ENCODE data around the gene CPNE6. TPM values are rescaled to one million over a fixed set of nuclear protein-coding genes. Genes with fewer than 3 reads are reported as not detected.

CPNE6 gene
- total and polyA plus RNA-seq, 2 of the 13 experiments (the other 11 are each of a cell fraction or from before 2014, with no cell fraction given): not detected

DNA sequence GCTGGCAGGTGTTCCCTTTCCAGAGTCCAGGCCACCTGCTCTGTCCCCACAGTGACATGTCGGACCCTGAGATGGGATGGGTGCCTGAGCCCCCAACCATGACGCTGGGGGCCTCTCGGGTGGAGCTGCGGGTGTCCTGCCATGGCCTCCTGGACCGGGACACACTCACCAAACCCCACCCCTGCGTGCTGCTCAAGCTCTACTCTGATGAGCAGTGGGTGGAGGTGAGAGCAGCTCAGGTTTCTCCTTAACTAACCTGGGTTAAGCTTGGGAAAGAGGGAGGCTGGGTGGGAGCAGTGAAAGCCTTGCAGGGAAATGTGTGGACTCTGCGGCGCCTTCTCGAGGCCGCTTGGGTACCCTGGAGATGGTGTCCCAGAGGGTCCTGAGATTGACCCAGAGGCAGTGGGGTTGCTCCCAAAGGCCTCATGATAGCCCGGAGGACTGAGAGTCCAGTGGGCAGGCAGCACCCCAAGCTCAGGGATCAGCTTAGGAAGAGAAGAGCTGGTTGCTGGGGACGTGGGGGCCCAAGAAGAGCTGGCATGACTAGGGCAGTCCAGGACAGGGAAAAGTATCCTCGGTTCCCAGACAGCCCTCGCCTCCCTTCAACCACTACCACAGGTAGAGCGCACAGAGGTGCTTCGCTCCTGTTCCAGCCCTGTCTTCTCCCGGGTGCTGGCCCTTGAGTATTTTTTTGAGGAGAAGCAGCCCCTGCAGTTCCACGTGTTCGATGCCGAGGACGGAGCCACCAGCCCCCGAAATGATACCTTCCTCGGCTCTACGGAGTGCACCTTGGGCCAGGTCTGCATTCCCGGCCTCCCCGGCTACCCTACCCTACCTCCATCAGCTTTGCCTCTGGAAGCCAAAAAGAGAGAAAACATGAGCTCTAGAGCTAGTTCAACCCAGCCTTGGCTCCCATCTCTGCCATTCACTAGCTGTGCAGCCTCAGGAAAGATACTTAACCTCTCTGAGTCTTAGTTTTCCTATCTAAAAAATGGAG, 1.8 kb downstream of the CPNE6 start (continued):
- TF ChIP-seq MYPOP (CRISPR knock-in tag; IDR thresholded peaks at IDR 0.05) (no peak), ZNF513 (CRISPR knock-in tag; conservative IDR thresholded peaks at IDR 0.05) (no peak), ZSCAN12 (CRISPR knock-in tag; IDR thresholded peaks at IDR 0.05) (no peak), ZFP37 (CRISPR knock-in tag; IDR thresholded peaks at IDR 0.05; ENCODE audit: borderline replicate concordance) (no peak), ZFP36L2 (CRISPR knock-in tag; IDR thresholded peaks at IDR 0.05) (no peak), HNRNPL (IDR thresholded peaks at IDR 0.05; ENCODE audit: low read depth, low read length) (no peak), ZNF687 (CRISPR knock-in tag; IDR thresholded peaks at IDR 0.05) (peak; percentile 9; the same call in 1 of the 2 replicates), YEATS2 (CRISPR knock-in tag; IDR thresholded peaks at IDR 0.05; ENCODE audit: borderline replicate concordance) (no peak), ZNF570 (CRISPR knock-in tag; IDR thresholded peaks at IDR 0.05; ENCODE audit: borderline replicate concordance) (no peak), ZNF235 (CRISPR knock-in tag; IDR thresholded peaks at IDR 0.05; ENCODE audit: borderline replicate concordance) (no peak), ZNF883 (CRISPR knock-in tag; IDR thresholded peaks at IDR 0.05; ENCODE audit: not compliant biosample characterization) (peak; percentile 25), PPARG (CRISPR knock-in tag; conservative IDR thresholded peaks at IDR 0.05) (no peak), YY1 (IDR thresholded peaks at IDR 0.05; ENCODE audit: insufficient read depth, insufficient replicate concordance, low read depth, low read length) (no peak), ZNF879 (CRISPR knock-in tag; IDR thresholded peaks at IDR 0.05) (no peak), ZNF350 (CRISPR knock-in tag; IDR thresholded peaks at IDR 0.05; ENCODE audit: borderline replicate concordance, low read depth) (no peak), NR2C2 (CRISPR knock-in tag; IDR thresholded peaks at IDR 0.05; ENCODE audit: borderline replicate concordance) (no peak)
- TF ChIP-seq, protein P1, sequence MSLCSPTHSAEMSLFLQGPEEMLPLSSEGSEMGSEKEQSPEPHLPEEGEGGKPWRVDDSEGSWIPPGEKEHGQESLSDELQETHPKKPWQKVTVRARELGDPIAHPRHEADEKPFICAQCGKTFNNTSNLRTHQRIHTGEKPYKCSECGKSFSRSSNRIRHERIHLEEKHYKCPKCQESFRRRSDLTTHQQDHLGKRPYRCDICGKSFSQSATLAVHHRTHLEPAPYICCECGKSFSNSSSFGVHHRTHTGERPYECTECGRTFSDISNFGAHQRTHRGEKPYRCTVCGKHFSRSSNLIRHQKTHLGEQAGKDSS (CRISPR knock-in tag; IDR thresholded peaks at IDR 0.05; ENCODE audit: borderline replicate concordance, low read depth): peak; percentile 17; the same call in 1 of the 2 replicates
- TF ChIP-seq, protein P2, sequence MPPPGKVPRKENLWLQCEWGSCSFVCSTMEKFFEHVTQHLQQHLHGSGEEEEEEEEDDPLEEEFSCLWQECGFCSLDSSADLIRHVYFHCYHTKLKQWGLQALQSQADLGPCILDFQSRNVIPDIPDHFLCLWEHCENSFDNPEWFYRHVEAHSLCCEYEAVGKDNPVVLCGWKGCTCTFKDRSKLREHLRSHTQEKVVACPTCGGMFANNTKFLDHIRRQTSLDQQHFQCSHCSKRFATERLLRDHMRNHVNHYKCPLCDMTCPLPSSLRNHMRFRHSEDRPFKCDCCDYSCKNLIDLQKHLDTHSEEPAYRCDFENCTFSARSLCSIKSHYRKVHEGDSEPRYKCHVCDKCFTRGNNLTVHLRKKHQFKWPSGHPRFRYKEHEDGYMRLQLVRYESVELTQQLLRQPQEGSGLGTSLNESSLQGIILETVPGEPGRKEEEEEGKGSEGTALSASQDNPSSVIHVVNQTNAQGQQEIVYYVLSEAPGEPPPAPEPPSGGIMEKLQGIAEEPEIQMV (CRISPR knock-in tag; IDR thresholded peaks at IDR 0.05; ENCODE audit: low read depth): 0 out of 2 replicates have a peak, but pooled peaks have one; percentile 2

Data from HepG2 (cell line).